ENCODE measurements around the gene PSMB1. TPM values are rescaled to one million over a fixed set of nuclear protein-coding genes. Genes with fewer than 3 reads are reported as not detected.

Gene PSMB1
- total RNA-seq, 1 experiment from 2014 or later: 282 TPM

DNA sequence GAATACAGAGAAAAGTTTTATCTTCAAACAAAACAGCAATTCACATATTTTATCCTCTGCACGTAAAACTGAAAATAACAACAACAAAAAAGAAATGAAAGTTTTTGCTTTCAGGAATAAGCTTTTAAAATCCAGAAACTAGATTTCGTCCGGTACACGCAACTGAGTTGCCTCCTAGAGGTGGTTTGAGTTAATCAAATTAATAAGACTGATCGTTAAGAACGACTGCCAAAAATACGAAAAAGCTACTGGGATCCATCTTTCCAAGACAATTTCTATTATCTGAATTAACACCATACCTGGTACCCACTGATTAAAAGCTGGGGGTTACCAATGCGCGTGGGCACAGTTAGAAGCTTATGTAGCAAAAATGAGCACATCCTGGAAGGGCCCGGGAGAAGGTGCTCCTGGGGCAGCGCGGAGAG is 30.7 kb upstream of the PSMB1 start (continued):
- TF ChIP-seq, protein P1, sequence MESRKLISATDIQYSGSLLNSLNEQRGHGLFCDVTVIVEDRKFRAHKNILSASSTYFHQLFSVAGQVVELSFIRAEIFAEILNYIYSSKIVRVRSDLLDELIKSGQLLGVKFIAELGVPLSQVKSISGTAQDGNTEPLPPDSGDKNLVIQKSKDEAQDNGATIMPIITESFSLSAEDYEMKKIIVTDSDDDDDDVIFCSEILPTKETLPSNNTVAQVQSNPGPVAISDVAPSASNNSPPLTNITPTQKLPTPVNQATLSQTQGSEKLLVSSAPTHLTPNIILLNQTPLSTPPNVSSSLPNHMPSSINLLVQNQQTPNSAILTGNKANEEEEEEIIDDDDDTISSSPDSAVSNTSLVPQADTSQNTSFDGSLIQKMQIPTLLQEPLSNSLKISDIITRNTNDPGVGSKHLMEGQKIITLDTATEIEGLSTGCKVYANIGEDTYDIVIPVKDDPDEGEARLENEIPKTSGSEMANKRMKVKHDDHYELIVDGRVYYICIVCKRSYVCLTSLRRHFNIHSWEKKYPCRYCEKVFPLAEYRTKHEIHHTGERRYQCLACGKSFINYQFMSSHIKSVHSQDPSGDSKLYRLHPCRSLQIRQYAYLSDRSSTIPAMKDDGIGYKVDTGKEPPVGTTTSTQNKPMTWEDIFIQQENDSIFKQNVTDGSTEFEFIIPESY (IDR thresholded peaks at IDR 0.05; ENCODE audit: extremely low read depth, insufficient replicate concordance, low read length): no peak
- TF ChIP-seq JUND (IDR thresholded peaks at IDR 0.05) (no peak), RAD21 (IDR thresholded peaks at IDR 0.05; ENCODE audit: low read depth) (no peak), ELF1 (IDR thresholded peaks at IDR 0.05; ENCODE audit: borderline replicate concordance, low read depth) (no peak)
- TF ChIP-seq, protein P2, sequence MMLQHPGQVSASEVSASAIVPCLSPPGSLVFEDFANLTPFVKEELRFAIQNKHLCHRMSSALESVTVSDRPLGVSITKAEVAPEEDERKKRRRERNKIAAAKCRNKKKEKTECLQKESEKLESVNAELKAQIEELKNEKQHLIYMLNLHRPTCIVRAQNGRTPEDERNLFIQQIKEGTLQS (IDR thresholded peaks at IDR 0.05): no peak

DNA sequence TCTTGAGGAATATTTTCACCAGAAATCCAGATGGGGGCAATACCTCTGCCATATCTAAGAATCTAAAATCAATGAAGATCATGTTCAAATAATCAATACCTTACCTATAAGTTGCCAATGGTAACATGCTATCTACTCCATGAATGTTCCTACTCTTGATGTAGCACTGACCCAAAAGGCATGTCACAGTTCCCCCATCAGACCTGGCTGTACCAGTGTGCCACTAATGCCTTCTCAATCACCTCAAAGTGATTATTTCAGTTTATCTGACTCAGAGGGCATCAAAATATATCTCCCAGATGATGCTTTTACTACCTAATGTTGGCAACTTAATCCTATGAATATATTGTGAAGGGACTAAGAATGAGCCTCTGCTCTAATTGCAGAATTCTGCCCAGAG is 25.8 kb upstream of the PSMB1 start:
- POLR2A ChIA-PET: no interaction called here
- Histone ChIP-seq H3K9me2 (ENCODE audit: insufficient read depth) (no peaks in the 10 kb centered on the region), H3K4me3 (replicated peaks in 1 of 2; ENCODE audit: low read depth in 1 of 2, low read length in 2 of 2) (no peak overlapping the region), H3K27ac (ENCODE audit: low read depth, low read length) (no peak overlapping the region), H3K27me3 (ENCODE audit: insufficient read depth, low read length) (no peaks in the 10 kb centered on the region), H4K20me1 (ENCODE audit: insufficient read depth) (no peaks in the 10 kb centered on the region), H2AFZ (ENCODE audit: low read depth, low read length, poor library complexity, severe bottlenecking) (no peak overlapping the region), H3K9me3 (ENCODE audit: control insufficient read depth in 1 of 2, insufficient read depth in 1 of 2, low read depth in 1 of 2, low read length in 2 of 2) (no peaks in the 10 kb centered on the region), H3K9ac (ENCODE audit: low read length) (no peak overlapping the region), H3K4me2 (ENCODE audit: low read length) (no peak overlapping the region), H3K79me2 (ENCODE audit: insufficient read depth, low read length) (peaks cover 32% of the 10 kb centered on the region), H3K36me3 (ENCODE audit: control insufficient read depth in 1 of 2, insufficient read depth in 2 of 2, low read length in 2 of 2) (peaks cover 22 to 35% of the 10 kb centered on the region in 2 experiments), H3K4me1 (ENCODE audit: control insufficient read depth in 1 of 2, insufficient read depth in 2 of 2, low read length in 2 of 2) (peaks cover 0 to 8% of the 10 kb centered on the region in 2 experiments; a peak in 1 of 4 replicates)
- CTCF ChIA-PET: no interaction called here
- RAD21 ChIA-PET (ENCODE audit: low non-redundant PET in 1 of 2, low total read pairs in 2 of 2, uncharacterized antibody in 2 of 2, unreplicated experiment in 2 of 2): no interaction called here
- TF ChIP-seq ELF1 (IDR thresholded peaks at IDR 0.05; ENCODE audit: borderline replicate concordance, low read depth) (no peak), POLR2A (IDR thresholded peaks at IDR 0.05; ENCODE audit: borderline replicate concordance, extremely low read depth, insufficient read depth, insufficient read length) (no peak), ZNF274 (IDR thresholded peaks at IDR 0.05; ENCODE audit: low read depth, low read length) (no peak), RAD21 (IDR thresholded peaks at IDR 0.05; ENCODE audit: low read depth) (no peak), EZH2phosphoT487 (IDR thresholded peaks at IDR 0.05; ENCODE audit: borderline replicate concordance) (no peak), SP1 (IDR thresholded peaks at IDR 0.05; ENCODE audit: low read depth) (no peak), CEBPB (IDR thresholded peaks at IDR 0.05; ENCODE audit: low read depth) (no peak), FOSL1 (IDR thresholded peaks at IDR 0.05; ENCODE audit: low read depth) (no peak)
- TF ChIP-seq, protein P2 (IDR thresholded peaks at IDR 0.05): no peak
- TF ChIP-seq, protein P3, sequence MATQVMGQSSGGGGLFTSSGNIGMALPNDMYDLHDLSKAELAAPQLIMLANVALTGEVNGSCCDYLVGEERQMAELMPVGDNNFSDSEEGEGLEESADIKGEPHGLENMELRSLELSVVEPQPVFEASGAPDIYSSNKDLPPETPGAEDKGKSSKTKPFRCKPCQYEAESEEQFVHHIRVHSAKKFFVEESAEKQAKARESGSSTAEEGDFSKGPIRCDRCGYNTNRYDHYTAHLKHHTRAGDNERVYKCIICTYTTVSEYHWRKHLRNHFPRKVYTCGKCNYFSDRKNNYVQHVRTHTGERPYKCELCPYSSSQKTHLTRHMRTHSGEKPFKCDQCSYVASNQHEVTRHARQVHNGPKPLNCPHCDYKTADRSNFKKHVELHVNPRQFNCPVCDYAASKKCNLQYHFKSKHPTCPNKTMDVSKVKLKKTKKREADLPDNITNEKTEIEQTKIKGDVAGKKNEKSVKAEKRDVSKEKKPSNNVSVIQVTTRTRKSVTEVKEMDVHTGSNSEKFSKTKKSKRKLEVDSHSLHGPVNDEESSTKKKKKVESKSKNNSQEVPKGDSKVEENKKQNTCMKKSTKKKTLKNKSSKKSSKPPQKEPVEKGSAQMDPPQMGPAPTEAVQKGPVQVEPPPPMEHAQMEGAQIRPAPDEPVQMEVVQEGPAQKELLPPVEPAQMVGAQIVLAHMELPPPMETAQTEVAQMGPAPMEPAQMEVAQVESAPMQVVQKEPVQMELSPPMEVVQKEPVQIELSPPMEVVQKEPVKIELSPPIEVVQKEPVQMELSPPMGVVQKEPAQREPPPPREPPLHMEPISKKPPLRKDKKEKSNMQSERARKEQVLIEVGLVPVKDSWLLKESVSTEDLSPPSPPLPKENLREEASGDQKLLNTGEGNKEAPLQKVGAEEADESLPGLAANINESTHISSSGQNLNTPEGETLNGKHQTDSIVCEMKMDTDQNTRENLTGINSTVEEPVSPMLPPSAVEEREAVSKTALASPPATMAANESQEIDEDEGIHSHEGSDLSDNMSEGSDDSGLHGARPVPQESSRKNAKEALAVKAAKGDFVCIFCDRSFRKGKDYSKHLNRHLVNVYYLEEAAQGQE (IDR thresholded peaks at IDR 0.05; ENCODE audit: low read depth): no peak
- DNase-seq (ENCODE audit: low read depth, low spot score) (no peak), ATAC-seq (no peak)
- intact Hi-C loops (cut with micrococcal nuclease): no loop called here
- no TSS peak for BruUV-seq (replicated peaks)

All from HCT116 (cell line).